Bronchial epithelial cell (primary cell): ENCODE measurements around the gene GOLGA6A. TPM values are rescaled to one million over a fixed set of nuclear protein-coding genes. Genes with fewer than 3 reads are reported as not detected.
A peak's percentile ranks its signal among the peaks of the same experiment; 100 is the strongest.
"Not testable (repeated sequence)": the region's sequence is repeated elsewhere in the genome, so short reads cannot be mapped to it uniquely, and the experiment has no call there.

Source experiments
- DNase-seq: peaks from one replicate; pipeline ENCODE4 v3.0.0-alpha.2; 2010; ENCODE audit warnings: low read depth
- FAIRE-seq: peaks from 2 replicates; lab custom pipeline; 2011; peaks lifted over from hg19 to GRCh38; lab: Jason Lieb, UNC
- H3K27me3 ChIP-seq: 2 replicates; pipeline ENCODE4 v1.5.1; 2011; ENCODE audit warnings: low read length; ENCODE audit not compliant: control insufficient read depth, insufficient read depth
- H3K36me3 ChIP-seq: 2 replicates; pipeline ENCODE4 v1.5.1; 2011; ENCODE audit warnings: low read length; ENCODE audit not compliant: control insufficient read depth, insufficient read depth
- H3K4me3 ChIP-seq: 2 replicates; pipeline ENCODE4 v1.5.1; 2011; ENCODE audit warnings: mild to moderate bottlenecking, low read depth, low read length, control low read depth
- total RNA-seq: library from RNA; depleted of rRNA; stranded (reverse); fragments of >200 nt; gene quantifications from 2 replicates; pipeline ENCODE4 v1.2.1, GENCODE V29; 2014
- TF ChIP-seq, protein P1 (sequence below): IDR thresholded peaks from 2 replicates; pipeline ENCODE4 v1.5.1; 2011; ENCODE audit warnings: mild to moderate bottlenecking, moderate library complexity, low read length, control low read depth, inconsistent platforms; ENCODE audit not compliant: insufficient read depth, severe bottlenecking

Gene GOLGA6A, protein sequence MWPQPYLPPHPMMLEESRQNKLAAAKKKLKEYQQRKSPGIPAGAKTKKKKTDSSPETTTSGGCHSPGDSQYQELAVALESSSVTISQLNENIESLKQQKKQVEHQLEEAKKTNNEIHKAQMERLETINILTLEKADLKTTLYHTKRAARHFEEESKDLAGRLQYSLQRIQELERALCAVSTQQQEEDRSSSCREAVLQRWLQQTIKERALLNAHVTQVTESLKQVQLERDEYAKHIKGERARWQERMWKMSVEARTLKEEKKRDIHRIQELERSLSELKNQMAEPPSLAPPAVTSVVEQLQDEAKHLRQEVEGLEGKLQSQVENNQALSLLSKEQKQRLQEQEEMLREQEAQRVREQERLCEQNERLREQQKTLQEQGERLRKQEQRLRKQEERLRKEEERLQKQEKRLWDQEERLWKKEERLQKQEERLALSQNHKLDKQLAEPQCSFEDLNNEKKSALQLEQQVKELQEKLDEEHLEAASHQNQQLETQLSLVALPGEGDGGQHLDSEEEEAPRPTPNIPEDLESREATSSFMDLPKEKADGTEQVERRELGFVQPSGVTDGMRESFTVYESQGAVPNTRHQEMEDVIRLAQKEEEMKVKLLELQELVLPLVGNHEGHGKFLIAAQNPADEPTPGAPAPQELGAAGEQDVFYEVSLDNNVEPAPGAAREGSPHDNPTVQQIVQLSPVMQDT
- total RNA-seq = 0.13 TPM in 1 of 2 replicates, not detected in the other

GRCh38 chr15:74082450-74082849, at the start of gene GOLGA6A:
Gene GOLGA6A, minus strand, starts transcription at chr15:74082550. Its CDS starts 41 bp downstream, at chr15:74082509.
- not testable (repeated sequence) for H3K4me3 ChIP-seq, H3K36me3 ChIP-seq, DNase-seq, FAIRE-seq, H3K27me3 ChIP-seq

DNA sequence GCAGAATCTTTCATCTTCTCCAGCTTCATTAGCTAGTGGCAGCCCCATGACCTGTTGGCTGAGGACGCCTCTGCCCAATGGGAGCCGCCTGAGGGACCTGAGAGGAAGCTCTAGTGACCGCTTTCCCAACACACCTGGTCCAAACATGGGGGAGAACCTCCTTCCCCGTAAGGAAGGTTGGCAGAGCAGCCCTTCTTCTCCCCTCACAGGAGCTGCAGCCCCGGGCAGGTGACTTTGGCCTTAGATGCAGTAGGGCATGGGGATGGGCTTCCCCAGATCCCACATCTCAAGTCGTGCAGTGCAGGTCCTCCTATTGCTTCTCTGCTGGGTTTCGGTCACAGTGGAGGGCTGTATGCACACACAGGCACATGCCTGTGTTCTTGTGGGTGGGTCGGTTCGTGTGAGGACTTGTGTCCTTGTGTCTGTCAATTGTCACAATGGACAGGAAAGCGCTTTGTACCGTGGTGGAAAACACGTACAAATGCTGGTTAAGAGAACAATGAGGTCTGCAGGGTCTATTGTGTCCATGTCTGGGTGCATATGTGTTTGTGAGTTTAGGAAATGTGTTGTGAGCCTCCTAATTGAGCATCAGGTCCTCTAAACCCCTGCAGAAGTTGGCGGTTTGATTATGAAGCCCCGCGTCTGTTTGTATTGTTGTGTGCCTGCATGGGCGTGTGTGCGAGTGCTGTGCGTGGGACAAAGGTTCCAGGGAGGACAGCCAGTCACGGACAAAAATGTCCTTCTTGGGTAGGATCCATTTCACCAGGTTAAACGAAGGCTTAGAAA, 49.5 kb upstream of the GOLGA6A start:
- FAIRE-seq (peak; percentile 47), DNase-seq (no peak)
- Histone ChIP-seq H3K4me3 (no peak overlapping the region), H3K27me3 (peaks cover 75% of the 10 kb centered on the region), H3K36me3 (no peaks in the 10 kb centered on the region)
- TF ChIP-seq, protein P1, sequence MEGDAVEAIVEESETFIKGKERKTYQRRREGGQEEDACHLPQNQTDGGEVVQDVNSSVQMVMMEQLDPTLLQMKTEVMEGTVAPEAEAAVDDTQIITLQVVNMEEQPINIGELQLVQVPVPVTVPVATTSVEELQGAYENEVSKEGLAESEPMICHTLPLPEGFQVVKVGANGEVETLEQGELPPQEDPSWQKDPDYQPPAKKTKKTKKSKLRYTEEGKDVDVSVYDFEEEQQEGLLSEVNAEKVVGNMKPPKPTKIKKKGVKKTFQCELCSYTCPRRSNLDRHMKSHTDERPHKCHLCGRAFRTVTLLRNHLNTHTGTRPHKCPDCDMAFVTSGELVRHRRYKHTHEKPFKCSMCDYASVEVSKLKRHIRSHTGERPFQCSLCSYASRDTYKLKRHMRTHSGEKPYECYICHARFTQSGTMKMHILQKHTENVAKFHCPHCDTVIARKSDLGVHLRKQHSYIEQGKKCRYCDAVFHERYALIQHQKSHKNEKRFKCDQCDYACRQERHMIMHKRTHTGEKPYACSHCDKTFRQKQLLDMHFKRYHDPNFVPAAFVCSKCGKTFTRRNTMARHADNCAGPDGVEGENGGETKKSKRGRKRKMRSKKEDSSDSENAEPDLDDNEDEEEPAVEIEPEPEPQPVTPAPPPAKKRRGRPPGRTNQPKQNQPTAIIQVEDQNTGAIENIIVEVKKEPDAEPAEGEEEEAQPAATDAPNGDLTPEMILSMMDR = no peak

- no peak for DNase-seq
- TF ChIP-seq, protein P1 = no peak
- Histone ChIP-seq H3K36me3 (no peaks in the 10 kb centered on the region), H3K4me3 (no peak overlapping the region), H3K27me3 (peaks cover 72% of the 10 kb centered on the region)
- FAIRE-seq = no peak
Observed at GRCh38 chr15:74130849-74131627, 48.7 kb upstream of the GOLGA6A start.

- Histone ChIP-seq H3K36me3 (no peaks in the 10 kb centered on the region), H3K4me3 (no peak within 1 kb of the TSS), H3K27me3 (peaks cover 68% of the 10 kb centered on the region)
- FAIRE-seq (no peak), DNase-seq (no peak)
- TF ChIP-seq, protein P1 = no peak
Observed at GRCh38 chr15:74130155-74130848, 48.0 kb upstream of the GOLGA6A start, which contains the start of gene ISLR2. Gene ISLR2, plus strand, starts transcription at chr15:74130586. Its CDS starts 2,169 bp downstream, at chr15:74132755.

GRCh38 chr15:74129586-74130154, 47.3 kb upstream of the GOLGA6A start:
- Histone ChIP-seq H3K4me3 (no peak overlapping the region), H3K36me3 (no peaks in the 10 kb centered on the region), H3K27me3 (peaks cover 66% of the 10 kb centered on the region)
- FAIRE-seq (no peak), DNase-seq (no peak)
- TF ChIP-seq, protein P1 = no peak
